Neural cell (in vitro differentiated cells): Measurements from ENCODE around the gene POLK.

Source experiments
- EP300 ChIP-seq: fragments of 450-650 bp; conservative IDR thresholded peaks from 2 replicates; pipeline ENCODE4 v1.6.1; 2014; ENCODE audit warnings: antibody characterized with exemption, mild to moderate bottlenecking, moderate library complexity; ENCODE audit not compliant: poor library complexity, severe bottlenecking
- EZH2 ChIP-seq: fragments of 200-600, 300-800 bp; shearing (Covaris generic), sonication (generic); IDR thresholded peaks from 2 replicates; pipeline ENCODE4 v1.6.1; 2014; ENCODE audit warnings: antibody characterized with exemption, low read length, borderline replicate concordance, mild to moderate bottlenecking; ENCODE audit not compliant: insufficient read depth, poor library complexity, severe bottlenecking
- POLR2AphosphoS5 ChIP-seq: IDR thresholded peaks from 2 replicates; pipeline ENCODE4 v1.6.1; 2012
- RAD21 ChIP-seq: fragments of 450-650 bp; conservative IDR thresholded peaks from 2 replicates; pipeline ENCODE4 v1.6.1; 2014; ENCODE audit warnings: antibody characterized with exemption, mild to moderate bottlenecking, moderate library complexity
- SMC3 ChIP-seq: fragments of 450-650 bp; conservative IDR thresholded peaks from 2 replicates; pipeline ENCODE4 v1.6.1; 2014; ENCODE audit warnings: antibody characterized with exemption, mild to moderate bottlenecking, moderate library complexity; ENCODE audit not compliant: poor library complexity
- TF ChIP-seq, protein P1 (sequence below): fragments of 450-650 bp; IDR thresholded peaks from 2 replicates; pipeline ENCODE4 v1.5.1; 2014; ENCODE audit warnings: antibody characterized with exemption, mild to moderate bottlenecking, moderate library complexity; ENCODE audit not compliant: poor library complexity, severe bottlenecking
- TF ChIP-seq, protein P2 (sequence below): IDR thresholded peaks from 2 replicates; pipeline ENCODE4 v1.6.1; 2012; ENCODE audit warnings: borderline replicate concordance

DNA sequence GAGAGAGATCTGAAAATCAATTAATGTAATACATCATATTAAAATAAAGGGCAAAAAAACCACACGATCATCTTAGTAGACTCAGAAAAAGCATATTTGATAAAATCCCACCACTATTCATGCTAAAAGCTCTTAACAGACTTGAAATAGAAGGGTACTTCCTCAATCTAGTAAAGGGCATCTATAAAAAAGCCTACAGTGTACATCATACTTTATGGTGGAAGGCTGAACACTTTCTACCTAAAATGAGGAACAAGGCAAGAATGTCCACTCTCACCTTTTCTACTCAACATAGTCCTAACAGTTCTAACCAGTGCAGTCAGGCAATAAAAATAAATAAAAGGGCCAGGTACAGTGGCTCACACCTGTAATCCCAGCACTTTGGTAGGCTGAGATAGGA is 38.9 kb downstream of the POLK start:
- TF ChIP-seq POLR2AphosphoS5 (no peak), SMC3 (no peak), EP300 (no peak), RAD21 (no peak), EZH2 (no peak)
- TF ChIP-seq, protein P1, sequence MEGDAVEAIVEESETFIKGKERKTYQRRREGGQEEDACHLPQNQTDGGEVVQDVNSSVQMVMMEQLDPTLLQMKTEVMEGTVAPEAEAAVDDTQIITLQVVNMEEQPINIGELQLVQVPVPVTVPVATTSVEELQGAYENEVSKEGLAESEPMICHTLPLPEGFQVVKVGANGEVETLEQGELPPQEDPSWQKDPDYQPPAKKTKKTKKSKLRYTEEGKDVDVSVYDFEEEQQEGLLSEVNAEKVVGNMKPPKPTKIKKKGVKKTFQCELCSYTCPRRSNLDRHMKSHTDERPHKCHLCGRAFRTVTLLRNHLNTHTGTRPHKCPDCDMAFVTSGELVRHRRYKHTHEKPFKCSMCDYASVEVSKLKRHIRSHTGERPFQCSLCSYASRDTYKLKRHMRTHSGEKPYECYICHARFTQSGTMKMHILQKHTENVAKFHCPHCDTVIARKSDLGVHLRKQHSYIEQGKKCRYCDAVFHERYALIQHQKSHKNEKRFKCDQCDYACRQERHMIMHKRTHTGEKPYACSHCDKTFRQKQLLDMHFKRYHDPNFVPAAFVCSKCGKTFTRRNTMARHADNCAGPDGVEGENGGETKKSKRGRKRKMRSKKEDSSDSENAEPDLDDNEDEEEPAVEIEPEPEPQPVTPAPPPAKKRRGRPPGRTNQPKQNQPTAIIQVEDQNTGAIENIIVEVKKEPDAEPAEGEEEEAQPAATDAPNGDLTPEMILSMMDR: no peak
- TF ChIP-seq, protein P2, sequence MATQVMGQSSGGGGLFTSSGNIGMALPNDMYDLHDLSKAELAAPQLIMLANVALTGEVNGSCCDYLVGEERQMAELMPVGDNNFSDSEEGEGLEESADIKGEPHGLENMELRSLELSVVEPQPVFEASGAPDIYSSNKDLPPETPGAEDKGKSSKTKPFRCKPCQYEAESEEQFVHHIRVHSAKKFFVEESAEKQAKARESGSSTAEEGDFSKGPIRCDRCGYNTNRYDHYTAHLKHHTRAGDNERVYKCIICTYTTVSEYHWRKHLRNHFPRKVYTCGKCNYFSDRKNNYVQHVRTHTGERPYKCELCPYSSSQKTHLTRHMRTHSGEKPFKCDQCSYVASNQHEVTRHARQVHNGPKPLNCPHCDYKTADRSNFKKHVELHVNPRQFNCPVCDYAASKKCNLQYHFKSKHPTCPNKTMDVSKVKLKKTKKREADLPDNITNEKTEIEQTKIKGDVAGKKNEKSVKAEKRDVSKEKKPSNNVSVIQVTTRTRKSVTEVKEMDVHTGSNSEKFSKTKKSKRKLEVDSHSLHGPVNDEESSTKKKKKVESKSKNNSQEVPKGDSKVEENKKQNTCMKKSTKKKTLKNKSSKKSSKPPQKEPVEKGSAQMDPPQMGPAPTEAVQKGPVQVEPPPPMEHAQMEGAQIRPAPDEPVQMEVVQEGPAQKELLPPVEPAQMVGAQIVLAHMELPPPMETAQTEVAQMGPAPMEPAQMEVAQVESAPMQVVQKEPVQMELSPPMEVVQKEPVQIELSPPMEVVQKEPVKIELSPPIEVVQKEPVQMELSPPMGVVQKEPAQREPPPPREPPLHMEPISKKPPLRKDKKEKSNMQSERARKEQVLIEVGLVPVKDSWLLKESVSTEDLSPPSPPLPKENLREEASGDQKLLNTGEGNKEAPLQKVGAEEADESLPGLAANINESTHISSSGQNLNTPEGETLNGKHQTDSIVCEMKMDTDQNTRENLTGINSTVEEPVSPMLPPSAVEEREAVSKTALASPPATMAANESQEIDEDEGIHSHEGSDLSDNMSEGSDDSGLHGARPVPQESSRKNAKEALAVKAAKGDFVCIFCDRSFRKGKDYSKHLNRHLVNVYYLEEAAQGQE: no peak
